Stomach smooth muscle (tissue), 2 donors: ENCODE measurements around the gene SNED1.

Experiments
- H3K27ac ChIP-seq: one replicate; pipeline ENCODE4 v1.7.0; 2013; ENCODE audit warnings: mild to moderate bottlenecking, low read length, inconsistent platforms
- H3K27me3 ChIP-seq, 2 donors: one replicate each; pipeline ENCODE4 v1.7.0; 2013; ENCODE audit warnings: low read length in 2 of 2; ENCODE audit not compliant: insufficient read depth in 2 of 2, control insufficient read depth in 1 of 2
- H3K36me3 ChIP-seq, 2 donors: one replicate each; pipeline ENCODE4 v1.7.0; 2013; ENCODE audit warnings: low read length in 2 of 2; ENCODE audit not compliant: control insufficient read depth in 2 of 2, insufficient read depth in 2 of 2
- H3K4me1 ChIP-seq: one replicate; pipeline ENCODE4 v1.7.0; 2013; ENCODE audit warnings: low read length; ENCODE audit not compliant: control insufficient read depth, insufficient read depth
- H3K4me3 ChIP-seq, 2 donors: one replicate each; pipeline ENCODE4 v1.7.0; 2013; ENCODE audit warnings: low read length in 2 of 2
- H3K9ac ChIP-seq, 2 donors: one replicate each; pipeline ENCODE4 v1.7.0; 2013; ENCODE audit warnings: low read length in 2 of 2, mild to moderate bottlenecking in 1 of 2
- H3K9me3 ChIP-seq, 2 donors: one replicate each; pipeline ENCODE4 v1.7.0; 2013; ENCODE audit warnings: low read length in 2 of 2; ENCODE audit not compliant: control insufficient read depth in 2 of 2
- donor health status: healthy.
- donor health status: Pancreatic carcinoma.

The SNED1 gene

DNA sequence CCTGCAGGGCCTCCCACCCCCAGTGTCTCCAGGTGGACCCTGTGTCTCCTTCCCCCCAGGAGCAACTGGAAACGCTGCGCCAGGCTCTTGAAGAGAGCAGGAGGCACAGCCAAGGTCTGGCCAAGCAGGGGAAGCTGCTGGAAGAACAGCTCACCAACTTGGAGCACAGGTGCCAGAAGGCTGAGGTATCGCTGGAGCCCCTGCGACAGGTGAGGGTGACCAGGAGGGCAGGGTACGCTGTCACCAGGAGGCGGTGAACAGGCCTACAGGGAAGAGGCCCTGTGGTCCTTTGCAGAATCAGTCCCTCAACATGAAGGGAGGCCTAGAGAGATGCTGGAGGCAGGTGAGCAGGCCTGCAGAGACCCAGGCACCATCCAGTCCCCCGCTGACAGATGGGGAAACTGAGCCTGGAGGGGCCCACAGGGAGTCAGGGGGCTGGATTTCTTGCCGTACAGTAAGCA, 15.6 kb upstream of the SNED1 start:
- Histone ChIP-seq H3K27ac (no peak overlapping the region), H3K9ac (no peak overlapping the region), H3K36me3 (no peaks in the 10 kb centered on the region), H3K4me1 (peaks cover 8% of the 10 kb centered on the region), H3K9me3 (peaks cover 0 to under 1% of the 10 kb centered on the region in 2 donors), H3K27me3 (peaks cover 7 to 8% of the 10 kb centered on the region in 2 donors), H3K4me3 (no peak overlapping the region)

DNA sequence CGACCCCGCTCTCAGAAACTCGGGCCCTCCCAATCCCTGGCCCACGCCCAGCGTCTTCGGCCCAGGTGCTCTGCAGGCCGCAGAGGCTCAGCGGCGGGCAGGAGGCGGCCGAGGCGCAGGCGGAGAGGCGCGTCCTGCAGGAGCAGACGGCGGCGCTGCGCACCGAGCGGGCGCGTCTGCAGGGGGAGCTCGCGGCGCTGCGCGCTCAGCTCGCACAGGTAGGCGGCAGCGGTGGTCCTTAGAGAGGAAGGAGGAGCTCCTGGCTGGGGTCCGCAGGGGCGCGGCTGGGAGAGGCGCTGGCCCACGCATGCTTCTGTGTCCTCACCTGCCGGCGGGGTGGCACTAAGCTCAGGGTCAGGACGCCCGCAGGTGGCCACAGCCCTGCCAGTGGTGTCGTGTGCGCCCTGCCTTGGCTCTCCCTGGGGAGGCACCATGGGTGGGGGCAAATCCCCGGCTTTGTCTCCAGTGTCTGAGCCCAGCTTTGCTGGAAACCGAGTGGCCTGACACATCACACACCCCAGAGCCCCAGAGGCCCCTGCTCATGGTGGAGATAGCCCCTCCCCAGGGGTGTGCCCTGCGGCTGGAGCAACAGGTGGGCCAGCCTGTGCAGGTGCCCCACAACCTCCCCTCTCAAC, 14.9 kb upstream of the SNED1 start:
- H3K9me3 ChIP-seq = peaks cover 0 to 6% of the 10 kb centered on the region in 2 donors
- no peak overlapping the region for H3K4me3 ChIP-seq
- H3K27ac ChIP-seq = no peak overlapping the region

DNA sequence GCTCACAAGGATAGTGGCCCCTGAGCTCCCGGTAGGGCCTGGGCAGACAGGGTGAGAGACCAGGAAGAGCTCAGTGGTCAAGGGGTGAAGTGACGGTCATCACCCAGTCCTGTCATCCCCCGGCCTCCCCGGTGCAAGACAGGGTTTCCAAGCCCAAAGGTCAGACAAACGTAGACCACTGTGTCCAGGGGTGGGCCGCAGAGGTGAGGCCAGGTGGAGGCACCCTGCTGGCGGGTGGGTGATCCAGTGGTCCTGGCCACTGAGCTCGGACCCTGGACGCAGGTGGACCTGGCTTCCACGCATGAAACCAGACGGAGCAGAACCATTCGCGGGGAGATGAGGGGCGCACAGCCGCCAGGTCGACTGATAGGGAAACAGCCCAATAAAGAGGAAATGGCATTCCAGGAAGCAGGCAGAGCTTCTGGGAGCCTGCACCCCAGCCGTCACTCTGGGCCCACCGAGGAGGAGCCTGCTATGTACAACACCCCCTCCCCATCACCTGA, 14.4 kb upstream of the SNED1 start:
- no peak overlapping the region for H3K4me3 ChIP-seq
- H3K36me3 ChIP-seq = no peaks in the 10 kb centered on the region
- H3K27ac ChIP-seq = no peak overlapping the region
- H3K4me1 ChIP-seq = peaks cover 11% of the 10 kb centered on the region
- H3K9ac ChIP-seq = no peak overlapping the region
- peaks cover 0 to 11% of the 10 kb centered on the region in 2 donors for H3K9me3 ChIP-seq
- H3K27me3 ChIP-seq = peaks cover 7 to 8% of the 10 kb centered on the region in 2 donors

More for the DNA sequence above, 14.9 kb upstream of the SNED1 start:
- Histone ChIP-seq H3K4me1 (peaks cover 11% of the 10 kb centered on the region), H3K36me3 (no peaks in the 10 kb centered on the region), H3K27me3 (peaks cover 7 to 8% of the 10 kb centered on the region in 2 donors), H3K9ac (no peak overlapping the region)

DNA sequence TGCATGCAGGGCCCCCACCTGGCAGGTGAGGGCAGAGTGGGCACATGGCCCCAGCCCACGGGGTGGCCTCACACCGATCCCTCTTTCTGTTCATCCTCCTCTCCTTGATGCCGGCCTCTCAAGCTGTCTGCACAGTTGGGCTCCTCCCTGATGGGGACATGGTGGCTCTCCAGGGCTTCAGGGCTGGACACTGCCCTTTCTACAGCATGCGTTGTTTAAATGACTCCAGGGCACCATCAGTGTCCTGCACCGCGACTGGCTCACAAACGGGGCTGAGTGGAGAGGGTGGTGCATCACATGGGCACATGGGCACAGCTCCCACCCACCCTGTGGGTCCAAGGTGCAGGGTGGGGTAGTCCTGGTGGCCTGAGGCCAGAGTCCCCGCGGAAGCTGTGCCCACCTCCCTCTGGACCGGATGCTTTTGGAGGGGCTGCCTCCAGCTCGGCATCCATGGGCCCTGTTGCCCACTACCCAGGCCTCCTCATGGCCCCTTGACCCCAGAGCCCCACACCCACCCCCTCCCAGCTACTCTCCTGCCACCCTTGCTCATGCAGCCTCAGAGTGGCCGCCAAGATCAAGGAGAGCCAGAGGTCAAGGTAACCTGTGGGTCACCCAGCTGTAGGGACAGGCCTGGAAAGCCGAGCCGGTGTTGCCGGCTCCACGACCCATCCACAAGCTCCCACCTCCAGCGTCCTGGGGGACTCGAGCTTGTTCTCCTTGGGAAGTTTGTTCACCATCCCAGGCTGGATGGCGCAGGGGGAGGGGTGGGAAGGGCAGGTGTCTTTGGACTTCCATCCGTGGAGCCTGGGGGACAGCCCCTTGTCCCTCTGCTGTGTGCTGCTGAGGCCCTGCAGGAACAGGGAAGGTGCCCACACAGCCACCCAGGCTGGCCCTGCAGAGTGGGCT, 12.3 kb upstream of the SNED1 start:
- H3K36me3 ChIP-seq = no peaks in the 10 kb centered on the region
- peaks cover 14% of the 10 kb centered on the region for H3K4me1 ChIP-seq
- H3K27ac ChIP-seq = no peak overlapping the region

DNA sequence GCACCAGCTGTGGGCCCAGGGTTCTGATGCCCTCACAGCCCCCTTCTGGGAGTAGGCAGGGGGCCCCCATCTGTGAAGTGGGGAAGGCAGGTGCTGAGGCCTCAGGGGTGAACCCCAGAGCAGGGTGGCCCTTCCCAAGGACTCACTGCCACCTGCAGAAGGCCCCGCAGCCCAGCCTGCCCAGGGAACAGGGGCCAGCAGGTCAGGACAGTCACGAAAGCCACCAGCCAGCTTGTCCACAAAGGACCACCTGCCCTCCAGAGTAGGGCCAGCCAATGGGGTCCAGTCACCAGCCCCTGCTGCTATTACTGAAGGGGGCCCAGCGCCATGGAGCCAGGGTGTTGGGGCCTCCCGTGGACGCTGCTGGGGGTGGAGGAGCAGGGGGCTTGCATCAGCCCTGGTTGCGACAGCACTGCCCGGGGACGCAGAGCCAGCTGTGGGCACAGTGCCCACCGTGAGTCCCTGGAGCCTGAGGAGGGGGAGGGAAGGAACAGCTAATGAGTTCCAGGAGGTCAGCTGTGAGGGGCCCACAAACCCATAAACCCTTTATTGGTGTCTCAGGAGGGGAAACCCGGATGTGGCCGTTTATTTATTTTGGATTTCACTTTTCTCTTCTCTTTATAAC, 11.5 kb upstream of the SNED1 start:
- Histone ChIP-seq H3K4me1 (peaks cover 20% of the 10 kb centered on the region), H3K27me3 (peaks cover 7 to 8% of the 10 kb centered on the region in 2 donors), H3K4me3 (no peak overlapping the region), H3K27ac (no peak overlapping the region), H3K9ac (no peak overlapping the region), H3K36me3 (no peaks in the 10 kb centered on the region), H3K9me3 (peaks cover 0 to 11% of the 10 kb centered on the region in 2 donors)

More for the DNA sequence above, 12.3 kb upstream of the SNED1 start:
- no peak overlapping the region for H3K9ac ChIP-seq
- peaks cover 7 to 8% of the 10 kb centered on the region in 2 donors for H3K27me3 ChIP-seq
- H3K4me3 ChIP-seq = no peak overlapping the region
- peaks cover 0 to 11% of the 10 kb centered on the region in 2 donors for H3K9me3 ChIP-seq

DNA sequence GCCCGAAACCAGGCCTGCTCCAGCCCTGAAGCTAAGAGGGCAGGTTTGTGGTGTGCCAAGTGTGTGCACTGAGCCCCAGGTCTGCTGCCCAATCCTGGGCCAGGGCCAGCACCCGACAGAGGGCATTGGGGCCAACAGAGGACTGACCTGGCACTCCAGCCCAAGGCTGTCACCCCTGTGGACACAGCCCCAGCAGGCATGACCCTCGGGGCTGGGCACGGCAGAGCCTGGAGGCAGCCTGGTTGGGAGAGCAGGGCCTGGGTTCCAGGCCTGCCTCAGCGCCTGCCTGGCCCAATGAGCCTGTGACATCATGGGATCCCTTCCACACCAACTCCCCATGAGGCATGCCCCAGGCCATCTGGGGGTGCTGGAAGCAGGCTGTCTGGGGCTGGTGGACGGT, 10.8 kb upstream of the SNED1 start:
- Histone ChIP-seq H3K9ac (no peak overlapping the region), H3K27me3 (peaks cover 4 to 8% of the 10 kb centered on the region in 2 donors), H3K27ac (no peak overlapping the region), H3K36me3 (no peaks in the 10 kb centered on the region), H3K4me3 (no peak overlapping the region), H3K9me3 (peaks cover 0 to 11% of the 10 kb centered on the region in 2 donors), H3K4me1 (peaks cover 27% of the 10 kb centered on the region)

DNA sequence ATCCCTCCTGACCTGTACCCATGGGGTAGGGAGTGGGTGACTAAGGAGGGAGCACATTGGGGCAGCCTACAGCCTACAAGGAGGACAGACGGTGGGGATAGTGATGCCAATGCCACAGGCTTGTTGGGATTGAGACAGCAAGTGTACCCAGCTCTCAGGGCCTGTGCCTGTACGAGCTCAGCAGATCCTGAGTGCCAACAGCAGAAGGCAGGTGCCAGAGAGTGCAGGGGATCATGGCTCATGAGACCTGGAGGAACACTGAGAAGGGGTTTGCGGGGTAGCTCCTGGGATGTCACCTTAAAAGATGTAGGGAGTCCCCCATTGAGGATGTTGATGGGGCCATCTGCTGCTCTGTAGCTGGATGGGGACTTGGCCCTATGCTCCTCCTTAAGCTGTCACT, 10.3 kb upstream of the SNED1 start:
- Histone ChIP-seq H3K27me3 (peaks cover 0 to 8% of the 10 kb centered on the region in 2 donors), H3K9ac (no peak overlapping the region), H3K9me3 (peaks cover 0 to 11% of the 10 kb centered on the region in 2 donors), H3K27ac (no peak overlapping the region), H3K36me3 (no peaks in the 10 kb centered on the region), H3K4me1 (peaks cover 29% of the 10 kb centered on the region), H3K4me3 (no peak overlapping the region)

DNA sequence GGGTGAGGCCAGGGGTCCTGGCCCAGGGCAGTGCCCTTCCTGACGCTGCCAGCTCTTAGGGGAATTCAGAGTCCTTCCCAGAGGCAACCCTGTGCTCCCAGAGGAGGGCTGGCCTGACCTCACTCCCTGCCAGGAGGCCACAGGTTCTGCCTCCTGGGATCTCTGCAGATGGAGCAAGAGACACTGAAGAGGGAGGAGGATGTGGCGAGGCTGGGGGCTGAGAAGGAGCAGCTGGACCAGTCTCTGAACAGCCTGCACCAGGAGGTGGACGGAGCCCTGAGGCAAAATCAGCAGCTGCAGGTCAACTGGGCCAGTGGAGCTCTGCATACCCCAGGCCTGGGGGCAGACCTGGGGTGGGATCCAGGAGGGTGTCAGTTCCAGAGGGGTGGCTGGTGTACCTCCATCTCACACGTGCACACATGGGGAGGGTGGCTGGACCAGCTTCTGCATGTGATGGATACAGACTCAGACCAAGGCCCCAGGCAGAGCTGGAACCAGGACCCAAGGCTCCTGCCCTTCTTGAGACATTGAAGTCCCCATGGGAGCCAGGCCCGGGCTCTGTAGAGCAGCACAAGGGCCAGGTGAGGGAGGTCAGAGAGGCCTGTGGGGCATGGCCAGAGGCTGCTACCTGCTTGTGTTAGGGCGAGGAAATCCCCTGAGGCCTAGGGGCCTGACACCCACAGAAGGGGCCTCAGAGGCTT, 9.7 kb upstream of the SNED1 start:
- H3K4me1 ChIP-seq = peaks cover 29% of the 10 kb centered on the region
- no peak overlapping the region for H3K27ac ChIP-seq
- no peak overlapping the region for H3K4me3 ChIP-seq
- H3K36me3 ChIP-seq = no peaks in the 10 kb centered on the region
- peaks cover 0 to 11% of the 10 kb centered on the region in 2 donors for H3K9me3 ChIP-seq
- peaks cover 0 to 3% of the 10 kb centered on the region in 2 donors for H3K27me3 ChIP-seq
- H3K9ac ChIP-seq = no peak overlapping the region

DNA sequence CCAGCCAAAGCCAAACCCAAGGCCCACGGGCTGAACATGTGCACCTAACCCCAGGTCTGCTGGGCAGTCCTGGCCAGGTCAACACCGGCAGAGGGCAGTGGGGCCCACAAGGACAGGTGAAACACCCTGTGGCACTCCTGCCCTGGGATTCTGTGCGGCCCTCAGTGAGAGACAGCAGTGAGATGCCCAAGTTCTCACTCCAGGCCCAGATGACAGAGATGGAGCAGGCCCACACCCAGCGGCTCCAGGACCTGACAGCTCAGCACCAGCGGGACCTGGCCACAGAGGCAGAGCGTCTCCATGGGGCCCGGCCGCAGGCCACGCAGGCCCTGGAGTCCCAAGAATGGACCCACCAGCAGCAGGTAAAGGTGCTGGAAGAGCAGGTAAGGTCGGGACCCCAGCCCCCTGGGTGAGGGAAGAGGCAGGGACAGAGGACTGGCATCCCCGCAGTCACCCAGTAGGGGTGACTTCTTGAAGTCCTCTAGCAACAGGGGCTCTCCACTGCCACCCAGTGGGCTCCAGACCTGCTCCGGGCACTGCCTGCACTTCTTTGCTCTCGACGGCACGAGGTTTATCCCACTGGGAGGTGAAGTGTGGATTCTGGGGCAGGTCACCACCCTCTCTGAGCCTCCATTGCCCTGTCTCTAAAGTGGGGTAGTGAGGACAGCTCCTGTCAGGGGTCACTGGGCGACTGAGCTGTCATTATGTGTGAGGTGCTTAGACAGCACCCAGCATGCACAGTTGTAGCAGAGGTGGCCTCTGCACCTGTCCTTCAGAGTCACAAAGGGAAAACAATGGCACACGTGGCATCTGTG, 8.8 kb upstream of the SNED1 start:
- Histone ChIP-seq H3K27me3 (peaks cover 0 to 2% of the 10 kb centered on the region in 2 donors), H3K27ac (no peak overlapping the region), H3K36me3 (no peaks in the 10 kb centered on the region)

More for the DNA sequence above, 8.8 kb upstream of the SNED1 start:
- no peak overlapping the region for H3K4me3 ChIP-seq
- peaks cover 29% of the 10 kb centered on the region for H3K4me1 ChIP-seq
- H3K9me3 ChIP-seq = peaks cover 0 to 11% of the 10 kb centered on the region in 2 donors
- H3K9ac ChIP-seq = no peak overlapping the region
